ENCODE results near the gene PDZD7. TPM values are rescaled to one million over a fixed set of nuclear protein-coding genes. Genes with fewer than 3 reads are reported as not detected.

The PDZD7 gene
- total RNA-seq, 1 experiment from 2014 or later = 1.8 TPM

DNA sequence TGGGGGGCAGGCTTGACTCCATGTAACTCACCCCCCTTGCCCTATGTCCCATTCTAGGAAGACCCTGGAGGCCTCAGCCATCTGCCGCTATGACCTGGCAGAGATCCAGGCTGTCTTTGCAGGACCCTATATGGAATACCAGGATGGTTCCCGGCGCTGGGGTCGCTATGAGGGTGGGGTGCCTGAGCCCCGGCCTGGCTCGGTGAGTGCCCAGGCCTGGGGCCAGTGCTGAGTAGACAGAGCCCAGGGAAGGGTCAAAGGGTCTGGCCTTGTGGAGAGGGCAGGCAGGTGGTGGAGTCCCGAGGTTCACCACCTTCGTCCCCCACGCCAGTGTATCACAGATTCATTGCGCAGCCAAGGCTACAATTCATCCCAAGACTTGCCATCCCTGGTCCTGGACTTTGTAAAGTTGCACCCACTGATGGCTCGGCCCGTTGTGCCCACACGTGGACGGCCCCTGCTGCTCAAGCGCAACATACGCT is 51.1 kb downstream of the PDZD7 start:
- no peak overlapping the region for H3K27ac ChIP-seq (ENCODE audit: low read length)
- TF ChIP-seq TCF7L2 (IDR thresholded peaks at IDR 0.05; ENCODE audit: low read depth, low read length) = no peak
- TF ChIP-seq, protein P1, sequence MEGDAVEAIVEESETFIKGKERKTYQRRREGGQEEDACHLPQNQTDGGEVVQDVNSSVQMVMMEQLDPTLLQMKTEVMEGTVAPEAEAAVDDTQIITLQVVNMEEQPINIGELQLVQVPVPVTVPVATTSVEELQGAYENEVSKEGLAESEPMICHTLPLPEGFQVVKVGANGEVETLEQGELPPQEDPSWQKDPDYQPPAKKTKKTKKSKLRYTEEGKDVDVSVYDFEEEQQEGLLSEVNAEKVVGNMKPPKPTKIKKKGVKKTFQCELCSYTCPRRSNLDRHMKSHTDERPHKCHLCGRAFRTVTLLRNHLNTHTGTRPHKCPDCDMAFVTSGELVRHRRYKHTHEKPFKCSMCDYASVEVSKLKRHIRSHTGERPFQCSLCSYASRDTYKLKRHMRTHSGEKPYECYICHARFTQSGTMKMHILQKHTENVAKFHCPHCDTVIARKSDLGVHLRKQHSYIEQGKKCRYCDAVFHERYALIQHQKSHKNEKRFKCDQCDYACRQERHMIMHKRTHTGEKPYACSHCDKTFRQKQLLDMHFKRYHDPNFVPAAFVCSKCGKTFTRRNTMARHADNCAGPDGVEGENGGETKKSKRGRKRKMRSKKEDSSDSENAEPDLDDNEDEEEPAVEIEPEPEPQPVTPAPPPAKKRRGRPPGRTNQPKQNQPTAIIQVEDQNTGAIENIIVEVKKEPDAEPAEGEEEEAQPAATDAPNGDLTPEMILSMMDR (IDR thresholded peaks at IDR 0.05) = no peak
- TF ChIP-seq, protein P2, sequence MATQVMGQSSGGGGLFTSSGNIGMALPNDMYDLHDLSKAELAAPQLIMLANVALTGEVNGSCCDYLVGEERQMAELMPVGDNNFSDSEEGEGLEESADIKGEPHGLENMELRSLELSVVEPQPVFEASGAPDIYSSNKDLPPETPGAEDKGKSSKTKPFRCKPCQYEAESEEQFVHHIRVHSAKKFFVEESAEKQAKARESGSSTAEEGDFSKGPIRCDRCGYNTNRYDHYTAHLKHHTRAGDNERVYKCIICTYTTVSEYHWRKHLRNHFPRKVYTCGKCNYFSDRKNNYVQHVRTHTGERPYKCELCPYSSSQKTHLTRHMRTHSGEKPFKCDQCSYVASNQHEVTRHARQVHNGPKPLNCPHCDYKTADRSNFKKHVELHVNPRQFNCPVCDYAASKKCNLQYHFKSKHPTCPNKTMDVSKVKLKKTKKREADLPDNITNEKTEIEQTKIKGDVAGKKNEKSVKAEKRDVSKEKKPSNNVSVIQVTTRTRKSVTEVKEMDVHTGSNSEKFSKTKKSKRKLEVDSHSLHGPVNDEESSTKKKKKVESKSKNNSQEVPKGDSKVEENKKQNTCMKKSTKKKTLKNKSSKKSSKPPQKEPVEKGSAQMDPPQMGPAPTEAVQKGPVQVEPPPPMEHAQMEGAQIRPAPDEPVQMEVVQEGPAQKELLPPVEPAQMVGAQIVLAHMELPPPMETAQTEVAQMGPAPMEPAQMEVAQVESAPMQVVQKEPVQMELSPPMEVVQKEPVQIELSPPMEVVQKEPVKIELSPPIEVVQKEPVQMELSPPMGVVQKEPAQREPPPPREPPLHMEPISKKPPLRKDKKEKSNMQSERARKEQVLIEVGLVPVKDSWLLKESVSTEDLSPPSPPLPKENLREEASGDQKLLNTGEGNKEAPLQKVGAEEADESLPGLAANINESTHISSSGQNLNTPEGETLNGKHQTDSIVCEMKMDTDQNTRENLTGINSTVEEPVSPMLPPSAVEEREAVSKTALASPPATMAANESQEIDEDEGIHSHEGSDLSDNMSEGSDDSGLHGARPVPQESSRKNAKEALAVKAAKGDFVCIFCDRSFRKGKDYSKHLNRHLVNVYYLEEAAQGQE (IDR thresholded peaks at IDR 0.05; ENCODE audit: insufficient read depth in 1 of 2, low read depth in 2 of 2, low read length in 1 of 2) = no peak
- no peak for TF ChIP-seq POLR2AphosphoS5 (IDR thresholded peaks at IDR 0.05; ENCODE audit: low read depth, low read length)
- TF ChIP-seq SIN3A (IDR thresholded peaks at IDR 0.05; ENCODE audit: borderline replicate concordance, insufficient read depth, low read depth, low read length) = no peak
- in situ Hi-C loops (cut with HindIII; ENCODE audit: low pct_unique_long_range_greater_than_20kb, low sequenced_read_pairs) = no loop called here
- H3K4me3 ChIP-seq (ENCODE audit: low read depth in 2 of 2, low read length in 2 of 2) = no peak overlapping the region
- BruUV-seq (replicated peaks) = no TSS peak
- H3K9me3 ChIP-seq (ENCODE audit: control insufficient read depth, insufficient read depth, low read depth, low read length) = no peaks in the 10 kb centered on the region
- H3K4me1 ChIP-seq (ENCODE audit: control insufficient read depth, insufficient read depth, low read length) = no peaks in the 10 kb centered on the region
- ChIA-PET POLR2A (no interaction called here), CTCF (no interaction called here)
- no peaks in the 10 kb centered on the region for H3K36me3 ChIP-seq (ENCODE audit: control insufficient read depth, insufficient read depth, low read length)
- ATAC-seq (no peak), DNase-seq (ENCODE audit: low read depth, low spot score) (no peak)
- no peaks in the 10 kb centered on the region for H3K27me3 ChIP-seq (ENCODE audit: control insufficient read depth, insufficient read depth, low read length)
- intact Hi-C loops (cut with micrococcal nuclease; ENCODE audit: unreplicated experiment) = no loop called here

DNA sequence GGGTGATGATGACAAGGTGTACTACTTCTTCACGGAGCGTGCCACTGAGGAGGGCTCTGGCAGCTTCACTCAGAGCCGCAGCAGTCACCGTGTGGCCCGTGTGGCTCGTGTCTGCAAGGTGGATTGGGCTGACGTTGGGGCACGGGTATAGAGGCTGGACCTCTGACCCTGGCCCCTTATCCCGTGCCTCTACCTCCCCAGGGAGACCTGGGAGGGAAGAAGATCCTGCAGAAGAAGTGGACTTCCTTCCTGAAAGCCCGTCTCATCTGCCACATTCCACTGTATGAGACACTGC is 52.1 kb downstream of the PDZD7 start:
- no peak overlapping the region for H3K27ac ChIP-seq (ENCODE audit: low read length)
- no peaks in the 10 kb centered on the region for H3K4me1 ChIP-seq (ENCODE audit: control insufficient read depth, insufficient read depth, low read length)
- no peak for TF ChIP-seq POLR2AphosphoS5 (IDR thresholded peaks at IDR 0.05; ENCODE audit: low read depth, low read length)
- TF ChIP-seq, protein P2 (IDR thresholded peaks at IDR 0.05; ENCODE audit: insufficient read depth in 1 of 2, low read depth in 2 of 2, low read length in 1 of 2) = no peak
- no peaks in the 10 kb centered on the region for H3K9me3 ChIP-seq (ENCODE audit: control insufficient read depth, insufficient read depth, low read depth, low read length)
- no peaks in the 10 kb centered on the region for H3K36me3 ChIP-seq (ENCODE audit: control insufficient read depth, insufficient read depth, low read length)
- no peaks in the 10 kb centered on the region for H3K27me3 ChIP-seq (ENCODE audit: control insufficient read depth, insufficient read depth, low read length)
- intact Hi-C loops (cut with micrococcal nuclease; ENCODE audit: unreplicated experiment) (no loop called here), in situ Hi-C loops (cut with HindIII; ENCODE audit: low pct_unique_long_range_greater_than_20kb, low sequenced_read_pairs) (no loop called here)
- DNase-seq (ENCODE audit: low read depth, low spot score) (no peak), ATAC-seq (no peak)
- H3K4me3 ChIP-seq (ENCODE audit: low read depth in 2 of 2, low read length in 2 of 2) = no peak overlapping the region
- no TSS peak for BruUV-seq (replicated peaks)
- CTCF ChIA-PET = no interaction called here
- POLR2A ChIA-PET = no interaction called here
